ENCODE results near the gene HSD3B1.

GRCh38 chr1:119489201-119489600 lies 17.8 kb upstream of the HSD3B1 start:
- TF ChIP-seq CTCF (IDR thresholded peaks at IDR 0.05) (no peak), ZFX (IDR thresholded peaks at IDR 0.05; ENCODE audit: borderline replicate concordance) (no peak)
